GM21825 (cell line): ENCODE results near the gene JAKMIP1.

Experiments used
- ATAC-seq: cut with Tn5 transposase; IDR thresholded peaks from one replicate; pipeline ENCODE4 v1.9.1; 2021; ENCODE audit warnings: mild to moderate bottlenecking, moderate library complexity; ENCODE audit not compliant: unreplicated experiment

The JAKMIP1 gene

DNA sequence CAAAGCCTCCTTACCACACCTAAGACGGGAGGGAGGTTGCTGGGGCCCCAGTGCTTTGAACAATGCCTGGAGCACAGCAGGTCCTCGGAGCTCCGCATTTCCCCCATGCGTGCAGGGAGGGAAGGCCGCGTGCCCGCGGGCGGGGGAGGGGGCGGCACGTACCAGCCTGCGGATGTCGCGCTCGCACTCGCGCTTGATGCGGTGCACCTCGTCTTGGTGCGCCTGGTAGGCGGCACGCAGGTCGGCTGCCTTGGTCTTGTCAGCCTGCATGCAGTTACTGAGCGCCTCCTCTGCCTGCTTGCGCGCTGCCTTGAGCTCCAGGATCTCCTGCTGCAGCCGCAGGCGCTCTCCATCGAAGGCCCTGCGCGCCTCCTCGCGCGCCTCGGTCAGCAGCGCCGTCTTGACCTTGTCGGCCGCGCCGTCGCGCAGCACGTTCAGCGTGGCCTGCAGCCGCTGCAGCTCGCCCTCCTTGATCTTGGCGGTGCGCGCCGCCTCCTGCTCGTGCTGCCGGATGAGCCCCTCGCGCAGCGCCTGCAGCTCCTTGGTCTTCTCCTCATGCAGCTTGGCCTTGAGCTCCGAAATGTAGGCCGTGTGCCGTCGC, 94.9 kb downstream of the JAKMIP1 start:
- ATAC-seq, result no peak

- ATAC-seq, result no peak
Observed at GRCh38 chr4:6104541-6105130, 95.7 kb downstream of the JAKMIP1 start.

DNA sequence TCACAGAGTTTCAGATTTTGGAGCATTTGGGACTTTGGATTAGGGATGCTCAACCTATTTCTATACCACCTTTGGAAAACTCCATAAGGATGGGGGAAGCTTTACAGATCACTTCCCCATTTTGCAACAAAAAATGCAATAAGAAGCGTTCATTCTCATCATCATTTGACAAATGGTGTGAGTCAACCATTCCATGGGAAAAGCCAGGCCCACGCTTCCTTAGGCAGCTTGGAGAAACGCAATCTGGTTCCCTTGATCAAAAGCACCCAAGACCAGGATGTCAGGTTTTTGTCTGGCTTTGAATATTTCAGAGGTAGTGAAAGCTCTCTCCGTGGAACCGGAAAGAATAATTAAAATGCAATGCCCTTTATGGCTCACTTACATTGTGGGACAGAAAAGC, 102.8 kb downstream of the JAKMIP1 start:
- ATAC-seq, result no peak

DNA sequence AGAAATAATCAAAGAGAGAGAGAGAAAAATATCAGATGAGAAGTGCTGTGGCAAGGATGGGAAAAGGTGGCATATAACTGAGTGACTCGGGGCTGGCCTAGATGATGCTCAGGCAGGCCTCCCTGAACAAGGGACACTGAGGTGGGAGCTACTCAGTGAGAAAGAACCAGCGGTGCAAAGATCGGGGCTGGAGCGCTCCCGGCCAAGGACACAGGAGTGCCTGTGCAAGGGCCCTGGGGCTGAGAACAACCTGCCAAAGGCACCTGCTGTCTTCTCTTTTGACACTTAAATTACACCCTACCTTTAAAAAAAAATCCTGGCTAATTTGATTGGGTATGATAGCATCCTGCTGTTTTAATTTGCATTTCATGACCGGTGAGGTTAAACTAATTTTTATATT, 104.5 kb downstream of the JAKMIP1 start:
- no peak for ATAC-seq

GRCh38 chr4:6095023-6095752, 105.2 kb downstream of the JAKMIP1 start:
- ATAC-seq, result no peak

- ATAC-seq, result no peak
Observed at GRCh38 chr4:6093671-6094070, 106.7 kb downstream of the JAKMIP1 start.

DNA sequence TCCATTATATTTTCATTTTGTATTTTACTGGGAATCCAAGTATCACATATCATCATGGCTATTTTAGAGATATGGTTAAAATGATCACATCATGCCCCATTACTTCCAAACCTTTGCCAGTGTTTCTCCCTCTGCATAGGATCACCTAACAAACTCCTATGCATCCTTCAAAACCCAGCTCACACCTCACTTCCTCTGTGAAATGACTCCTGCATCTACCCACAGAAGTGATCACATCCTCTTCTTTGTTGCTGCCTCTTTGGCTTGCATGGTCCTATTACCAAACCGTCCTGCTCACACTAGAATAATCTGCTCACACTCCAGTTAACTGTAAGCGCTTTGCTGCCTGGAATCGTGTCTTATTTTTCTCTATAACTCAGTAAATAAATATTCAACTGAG, 107.4 kb downstream of the JAKMIP1 start:
- ATAC-seq, result no peak

- ATAC-seq, result no peak
Observed at GRCh38 chr4:6092131-6092530, 108.2 kb downstream of the JAKMIP1 start.

- no peak for ATAC-seq
Observed at GRCh38 chr4:6090931-6091330, 109.4 kb downstream of the JAKMIP1 start.

DNA sequence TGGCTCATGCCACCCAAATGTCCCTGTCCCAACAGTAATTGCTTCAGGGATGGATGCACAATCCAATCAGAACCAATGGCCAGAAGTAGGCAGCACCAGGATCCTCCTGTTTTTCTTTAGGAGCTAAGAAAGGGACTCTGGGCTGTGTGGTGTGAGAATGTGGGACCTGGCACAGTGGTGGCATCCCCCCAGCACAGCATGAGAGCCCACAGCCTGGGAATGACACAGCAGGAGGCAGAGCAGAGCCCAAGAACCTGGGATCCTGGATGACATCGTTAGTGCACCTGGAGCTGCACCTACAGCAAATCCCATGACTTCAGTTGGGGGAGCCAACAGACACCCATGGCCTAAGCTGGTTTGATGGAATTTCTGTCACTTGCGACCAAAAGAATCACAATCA, 111.4 kb downstream of the JAKMIP1 start:
- no peak for ATAC-seq

DNA sequence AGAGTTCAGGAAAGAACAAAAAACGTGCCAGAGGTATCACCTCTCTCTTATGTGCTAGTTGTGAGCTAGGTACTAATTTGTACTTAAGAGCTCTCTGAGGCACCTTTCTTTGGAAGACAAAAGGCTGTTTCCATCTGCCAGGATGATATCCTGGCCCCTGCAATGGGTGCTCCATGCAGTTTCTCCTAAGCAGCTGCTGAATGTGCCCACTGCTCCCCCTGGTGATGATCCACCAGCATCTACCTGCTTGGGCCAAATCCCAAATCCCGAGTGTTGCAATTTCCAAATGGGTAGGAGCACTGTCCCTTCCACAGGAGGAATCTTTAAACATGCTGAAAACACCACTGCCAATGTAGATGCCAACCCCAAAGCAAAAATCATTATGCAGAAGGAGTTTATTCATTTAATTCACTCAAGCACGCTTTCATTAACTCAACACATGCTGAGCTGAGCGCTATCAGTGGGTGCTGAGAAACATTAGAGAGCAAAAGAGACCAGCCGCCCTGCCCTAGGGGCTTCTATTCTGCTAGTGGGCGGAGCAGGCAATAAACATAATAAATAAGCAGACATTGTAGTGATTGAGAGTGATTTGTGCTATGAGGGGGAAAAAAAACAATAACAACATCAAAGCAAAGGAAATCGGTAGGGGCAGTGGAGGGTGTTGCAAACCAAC, 112.5 kb downstream of the JAKMIP1 start:
- ATAC-seq, result no peak

DNA sequence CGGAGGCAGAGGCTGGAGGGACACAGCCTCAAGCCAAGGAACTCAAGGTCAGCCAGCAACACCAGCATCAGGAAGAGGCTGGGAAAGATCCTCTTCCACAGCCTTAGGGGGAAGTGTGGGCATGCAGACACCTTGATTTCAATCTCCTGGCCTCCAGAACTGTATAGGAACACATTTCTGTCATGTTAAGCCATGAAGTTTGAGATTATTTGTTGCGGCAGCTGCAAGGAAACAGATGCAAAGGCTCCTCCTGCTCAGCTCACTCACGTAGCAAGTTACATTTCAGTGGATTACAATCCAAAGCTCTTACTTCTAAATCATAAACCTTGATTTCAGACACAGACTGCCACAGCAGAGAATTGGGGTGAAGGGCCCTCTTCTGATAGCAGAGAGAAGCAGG, 113.5 kb downstream of the JAKMIP1 start:
- no peak for ATAC-seq

DNA sequence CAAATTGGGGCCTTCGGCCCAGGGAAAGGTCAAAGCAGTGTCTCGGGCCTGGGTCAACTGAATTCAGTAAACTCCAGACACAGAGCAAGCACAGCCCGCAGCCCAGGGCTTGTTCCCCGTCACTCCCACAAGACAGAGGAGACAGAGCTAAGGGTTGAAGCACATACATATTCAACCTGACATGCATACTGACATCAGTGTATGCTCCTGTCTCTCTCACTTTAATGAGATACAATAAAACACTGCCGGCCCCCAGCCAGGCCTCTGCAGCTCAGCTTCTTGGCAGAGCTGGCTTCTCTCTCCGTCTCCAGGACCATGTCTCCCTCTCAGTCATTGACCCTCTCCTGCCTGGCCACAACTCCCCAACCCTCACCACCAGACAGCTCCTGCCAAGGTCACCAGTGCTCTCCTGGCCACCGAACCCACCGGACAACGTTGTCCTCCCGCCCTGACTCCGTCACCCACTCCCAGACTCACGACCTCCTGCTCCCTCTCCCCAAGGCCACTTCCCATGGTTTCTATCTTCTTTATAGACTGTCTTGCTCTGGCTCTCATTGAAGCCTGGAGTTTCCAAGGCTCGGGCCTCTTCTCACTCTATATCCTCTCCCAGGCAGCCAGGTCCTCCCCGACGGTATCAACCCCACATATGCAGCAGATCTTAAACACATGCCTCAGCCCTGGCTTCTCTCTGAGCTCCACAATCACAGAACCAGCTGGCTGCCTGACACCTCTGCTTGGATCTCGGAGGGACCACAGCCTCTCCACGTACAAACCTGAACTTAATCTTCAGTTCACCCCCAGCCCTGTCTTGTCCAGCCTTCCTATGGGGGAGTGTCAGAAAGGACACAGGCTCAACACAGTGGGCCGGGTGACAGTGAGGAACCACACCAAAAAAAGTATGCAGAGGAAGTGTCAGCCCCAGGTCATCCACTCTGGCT, 114.4 kb downstream of the JAKMIP1 start:
- no peak for ATAC-seq

DNA sequence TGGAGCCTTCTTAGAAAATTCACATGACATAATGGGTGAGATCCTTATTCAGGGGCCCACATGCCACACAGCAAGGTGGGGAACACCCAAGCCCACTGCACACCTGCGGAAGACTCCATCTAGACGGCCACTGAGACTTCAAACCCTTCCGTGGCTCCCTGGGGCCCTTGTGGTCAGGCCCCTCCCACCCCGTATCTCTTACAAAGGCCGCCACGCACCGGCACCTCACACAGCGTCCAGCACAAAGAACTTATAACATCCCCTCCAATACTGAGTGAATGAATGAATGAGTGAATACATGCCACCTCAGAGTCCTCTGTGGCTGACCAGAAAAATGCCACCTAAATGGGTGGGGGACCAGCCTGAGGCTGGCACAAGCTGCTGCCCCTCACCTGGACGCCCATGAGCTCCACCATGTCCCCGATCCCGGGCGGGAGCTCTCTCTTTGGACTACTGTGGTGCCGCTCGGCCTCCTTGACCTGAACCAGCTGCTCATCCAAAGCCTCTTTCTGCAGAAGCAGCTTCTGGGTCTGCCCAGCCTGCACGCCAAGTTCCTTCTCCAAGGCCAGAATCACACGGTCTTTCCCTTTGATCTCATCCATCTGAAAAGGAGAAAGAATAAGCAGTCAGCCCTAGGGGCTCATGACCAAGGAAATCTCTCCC, 115.2 kb downstream of the JAKMIP1 start:
- ATAC-seq, result no peak

- ATAC-seq, result no peak
Observed at GRCh38 chr4:6079965-6080364, 120.4 kb downstream of the JAKMIP1 start.

DNA sequence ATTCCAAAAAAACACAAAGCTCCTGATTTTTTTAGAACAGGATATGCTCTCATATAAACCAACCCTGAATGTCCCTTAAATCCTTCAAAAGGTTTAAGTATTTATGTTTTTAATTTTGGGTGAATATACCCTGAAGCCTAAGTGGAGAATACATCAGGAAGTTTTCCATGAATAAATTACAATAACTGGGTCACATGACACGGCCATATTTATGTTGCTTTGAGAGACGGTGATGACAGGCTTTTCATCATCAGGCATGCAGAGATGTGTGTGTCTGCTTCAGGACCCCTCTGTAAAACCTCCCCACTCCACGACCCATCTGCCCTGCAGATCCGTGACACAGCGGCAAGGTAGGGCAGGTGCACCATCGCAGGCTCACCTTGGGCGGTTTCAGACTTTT, 121.8 kb downstream of the JAKMIP1 start:
- ATAC-seq, result no peak

DNA sequence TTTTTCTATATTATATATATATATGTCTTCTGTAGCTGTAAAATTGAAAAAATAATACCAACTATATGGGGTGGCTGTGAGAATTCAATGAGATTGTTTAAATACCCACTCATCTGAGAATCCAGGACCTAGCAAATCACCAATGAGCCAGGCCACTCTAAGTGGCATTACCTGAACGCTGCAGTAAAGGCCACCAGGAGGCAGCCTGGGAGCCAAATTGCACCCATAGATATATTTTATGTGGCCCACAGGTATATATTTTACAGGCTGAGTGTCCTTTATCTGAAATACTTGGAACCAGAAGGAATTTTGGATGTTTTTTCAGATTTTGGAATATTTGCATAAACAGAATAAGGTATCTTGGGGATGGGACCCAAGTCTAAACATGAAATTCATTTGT, 124.0 kb downstream of the JAKMIP1 start:
- no peak for ATAC-seq

GRCh38 chr4:6074758-6075157, 125.6 kb downstream of the JAKMIP1 start:
- no peak for ATAC-seq

GRCh38 chr4:6071959-6072720, 128.2 kb downstream of the JAKMIP1 start:
- ATAC-seq, result no peak
